Lower leg skin (tissue), 3 donors: ENCODE measurements around the gene CWC27.

Experiments
- CTCF ChIP-seq, 3 donors: fragments of 450-650 bp; IDR thresholded peaks; one replicate each; pipeline ENCODE4 v1.5.1; 2016; ENCODE audit warnings: antibody characterized with exemption in 3 of 3, mild to moderate bottlenecking in 3 of 3, moderate library complexity in 2 of 3
- POLR2A ChIP-seq, 2 donors: fragments of 450-650 bp; IDR thresholded peaks; one replicate each; pipeline ENCODE4 v1.6.1; 2016 to 2017; ENCODE audit warnings: antibody characterized with exemption in 2 of 2, mild to moderate bottlenecking in 1 of 2, moderate library complexity in 1 of 2

GRCh38 chr5:65030056-65030455 lies 261.3 kb downstream of the CWC27 start:
- TF ChIP-seq CTCF (IDR thresholded peaks at IDR 0.05) (no peak), POLR2A (IDR thresholded peaks at IDR 0.05) (no peak)
